GM18502 (cell line): ENCODE results near the gene TRIO.

ENCODE experiments used
- ATAC-seq: cut with Tn5 transposase; IDR thresholded peaks from one replicate; pipeline ENCODE4 v1.9.1; 2021; ENCODE audit warnings: mild to moderate bottlenecking; ENCODE audit not compliant: unreplicated experiment, poor library complexity

The TRIO gene

DNA sequence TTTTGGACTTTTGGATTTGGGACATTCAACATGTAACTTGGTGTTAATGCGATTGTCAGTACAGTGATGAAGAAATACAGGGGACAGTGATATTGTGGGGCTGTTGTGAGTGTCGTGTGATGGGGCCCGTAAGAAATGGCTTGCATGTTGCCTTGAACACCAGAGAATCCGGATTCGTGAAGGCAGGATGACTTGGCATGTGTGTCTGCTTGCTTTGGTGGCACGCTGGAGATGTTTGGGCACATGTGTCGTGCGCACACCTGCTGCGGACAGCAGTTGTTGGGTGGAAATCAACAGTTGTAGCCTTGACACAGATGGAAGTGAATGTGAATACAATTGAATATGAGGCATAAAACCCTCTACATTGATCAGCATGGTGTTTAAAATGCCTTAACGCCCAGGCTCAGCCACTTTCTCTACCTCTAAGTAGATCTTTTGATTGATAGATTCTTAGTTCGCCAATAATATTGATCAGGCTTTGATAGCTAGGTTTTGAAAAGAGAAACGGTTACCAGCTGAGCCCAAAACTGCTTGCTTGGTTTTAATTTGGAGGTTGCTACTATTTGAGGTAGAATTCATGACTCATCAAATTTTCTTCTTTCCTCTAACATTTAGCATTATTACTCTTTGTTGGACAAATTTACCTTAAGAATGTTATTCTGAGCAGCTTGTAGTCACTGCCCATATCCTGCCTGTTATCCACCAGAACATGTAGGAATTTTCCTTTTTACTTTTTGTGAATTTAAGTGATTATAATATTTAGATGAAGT, 94.4 kb downstream of the TRIO start:
- no peak for ATAC-seq

DNA sequence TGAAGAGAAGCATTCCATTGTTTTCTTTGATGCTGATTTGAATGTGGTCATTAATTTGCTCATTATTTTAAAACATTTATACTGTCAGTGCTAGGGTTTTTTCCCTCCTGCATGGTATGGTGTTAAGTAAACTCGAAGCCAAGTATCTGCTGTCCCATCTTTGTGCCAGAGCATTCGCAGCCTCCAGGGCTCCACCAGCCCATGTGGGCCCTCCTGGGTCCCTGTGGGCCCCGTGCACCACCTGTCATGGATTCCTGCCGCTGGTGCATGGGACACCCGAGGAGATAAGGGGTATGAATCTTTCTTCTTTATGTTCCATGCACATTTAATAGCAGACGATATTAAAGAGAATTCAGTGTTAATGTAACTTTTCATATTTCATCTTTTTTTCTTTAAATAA, 95.1 kb downstream of the TRIO start:
- no peak for ATAC-seq

- ATAC-seq, result no peak
These were observed 96.3 kb downstream of the TRIO start for GRCh38 chr5:14239404-14239803.

DNA sequence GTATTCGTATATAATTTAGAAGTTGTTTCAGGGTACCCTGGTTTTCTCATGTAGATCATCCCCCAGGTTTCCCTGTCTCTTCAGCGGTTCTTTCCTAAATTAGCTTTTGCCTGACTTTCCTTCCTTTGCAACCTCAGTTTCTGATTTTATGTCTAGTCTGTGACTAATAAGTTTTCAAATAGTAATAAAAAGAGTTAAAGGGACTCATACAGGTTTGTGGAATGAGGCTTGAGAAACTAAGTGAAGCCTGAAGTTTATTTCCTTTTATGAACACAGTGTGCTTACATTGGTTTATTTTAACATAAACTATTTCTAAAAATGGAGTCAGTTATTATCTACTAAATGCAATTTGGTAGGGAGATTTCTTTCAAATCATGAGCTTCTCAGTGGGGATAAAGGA, 96.8 kb downstream of the TRIO start:
- ATAC-seq, result no peak

- ATAC-seq, result no peak
These were observed 97.2 kb downstream of the TRIO start for GRCh38 chr5:14240359-14240758.

DNA sequence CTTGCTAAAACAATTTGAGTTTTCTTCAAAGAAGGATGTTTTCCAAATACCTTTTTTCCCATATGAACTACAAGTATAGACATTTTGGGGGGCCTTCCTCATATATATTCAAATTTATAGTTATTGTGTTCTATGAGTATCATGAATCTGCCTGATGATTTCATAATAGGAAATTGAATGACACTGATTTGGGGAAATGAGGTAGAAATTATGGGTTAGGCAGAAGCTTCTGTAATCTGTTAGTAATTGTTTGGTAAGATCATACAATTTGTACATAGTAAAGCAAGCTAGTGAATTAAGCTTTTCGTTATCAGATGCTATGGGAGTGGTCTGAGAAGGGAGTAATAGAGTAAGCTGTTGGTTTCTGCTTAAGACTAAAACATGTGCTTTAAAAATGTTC, 98.0 kb downstream of the TRIO start:
- ATAC-seq, result no peak

- ATAC-seq, result no peak
These were observed 99.3 kb downstream of the TRIO start for GRCh38 chr5:14242447-14242846.

DNA sequence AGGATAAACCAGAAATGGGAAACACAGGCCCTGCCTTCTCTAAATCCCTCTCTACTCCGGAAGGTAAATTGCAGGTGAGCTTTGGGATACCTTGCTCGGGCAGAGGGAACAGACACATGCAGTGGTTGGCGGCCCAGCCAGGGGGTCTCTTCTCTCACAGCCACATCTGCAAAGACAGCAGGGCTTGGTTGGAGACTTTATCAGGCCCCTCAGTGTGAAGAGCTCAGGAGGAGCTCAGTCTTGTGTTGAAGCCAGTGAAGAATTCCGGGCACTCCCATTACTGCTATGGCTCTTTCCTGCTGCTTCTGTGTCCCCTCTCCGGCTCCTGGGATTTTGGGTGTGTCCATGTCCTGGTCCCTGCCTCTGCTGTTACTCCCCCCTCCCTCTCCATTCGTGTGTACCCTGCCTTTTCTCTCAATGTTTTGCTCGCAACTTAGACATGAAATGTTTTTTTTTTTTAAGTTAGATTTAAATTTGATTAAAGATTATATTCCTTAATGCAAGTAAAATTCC, 99.8 kb downstream of the TRIO start:
- no peak for ATAC-seq

GRCh38 chr5:14243766-14244165, 100.6 kb downstream of the TRIO start:
- no peak for ATAC-seq

GRCh38 chr5:14244721-14245120, 101.6 kb downstream of the TRIO start:
- no peak for ATAC-seq

- ATAC-seq, result no peak
These were observed 102.2 kb downstream of the TRIO start for GRCh38 chr5:14245132-14245925.

DNA sequence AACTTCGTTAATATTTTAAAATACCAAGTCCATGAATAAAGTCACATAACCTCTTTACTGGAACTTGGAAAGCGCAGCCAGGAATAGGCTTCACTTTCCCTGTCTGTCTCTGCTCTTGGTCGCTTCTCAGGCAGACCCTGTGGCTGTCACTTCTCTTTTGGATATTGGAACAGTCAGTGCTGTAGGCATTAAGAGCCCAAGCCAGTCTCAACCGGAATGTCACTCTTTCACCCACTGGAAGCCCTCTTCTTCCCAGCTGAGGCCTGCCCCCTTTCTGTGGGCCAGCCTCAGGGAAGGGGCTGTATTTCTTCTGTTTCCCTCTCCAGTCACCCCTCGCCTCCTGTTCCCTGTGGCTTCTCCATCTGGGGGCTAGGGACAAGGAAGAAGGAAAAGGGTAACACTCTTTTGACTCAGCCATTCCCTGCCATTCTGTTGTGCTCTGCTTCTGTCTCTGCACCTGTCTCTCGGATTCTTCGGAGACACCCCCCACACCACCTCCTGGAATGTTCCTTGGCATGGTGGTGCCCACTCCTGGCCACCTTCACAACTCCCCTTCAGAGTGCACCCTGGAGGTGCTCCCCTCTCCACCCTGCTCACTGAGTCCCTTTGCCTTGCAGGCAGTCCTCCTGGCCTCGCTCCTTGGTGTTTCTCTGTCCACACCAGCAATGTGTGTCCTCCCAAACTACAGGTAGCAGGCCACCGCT, 103.4 kb downstream of the TRIO start:
- ATAC-seq, result no peak

DNA sequence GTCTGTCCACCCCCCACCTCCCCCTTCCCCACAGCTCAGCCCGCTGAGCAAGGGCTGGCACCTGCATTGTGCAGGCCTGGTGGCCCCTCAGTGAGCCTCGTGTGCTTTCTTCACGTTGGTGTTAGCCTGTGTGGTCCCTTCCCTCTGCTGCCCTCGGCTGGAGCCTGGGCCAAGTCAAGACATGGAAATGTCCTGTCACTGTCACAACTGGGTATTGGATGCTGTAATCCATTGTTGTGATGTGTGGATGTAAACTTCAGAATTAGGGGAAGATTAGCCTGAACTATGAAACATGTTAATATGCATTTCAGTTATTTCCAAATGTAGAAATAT, 103.9 kb downstream of the TRIO start:
- ATAC-seq, result no peak

- no peak for ATAC-seq
These were observed 106.3 kb downstream of the TRIO start for GRCh38 chr5:14249258-14250082.

GRCh38 chr5:14250084-14250695, 107.0 kb downstream of the TRIO start:
- peak; percentile 26 for ATAC-seq

DNA sequence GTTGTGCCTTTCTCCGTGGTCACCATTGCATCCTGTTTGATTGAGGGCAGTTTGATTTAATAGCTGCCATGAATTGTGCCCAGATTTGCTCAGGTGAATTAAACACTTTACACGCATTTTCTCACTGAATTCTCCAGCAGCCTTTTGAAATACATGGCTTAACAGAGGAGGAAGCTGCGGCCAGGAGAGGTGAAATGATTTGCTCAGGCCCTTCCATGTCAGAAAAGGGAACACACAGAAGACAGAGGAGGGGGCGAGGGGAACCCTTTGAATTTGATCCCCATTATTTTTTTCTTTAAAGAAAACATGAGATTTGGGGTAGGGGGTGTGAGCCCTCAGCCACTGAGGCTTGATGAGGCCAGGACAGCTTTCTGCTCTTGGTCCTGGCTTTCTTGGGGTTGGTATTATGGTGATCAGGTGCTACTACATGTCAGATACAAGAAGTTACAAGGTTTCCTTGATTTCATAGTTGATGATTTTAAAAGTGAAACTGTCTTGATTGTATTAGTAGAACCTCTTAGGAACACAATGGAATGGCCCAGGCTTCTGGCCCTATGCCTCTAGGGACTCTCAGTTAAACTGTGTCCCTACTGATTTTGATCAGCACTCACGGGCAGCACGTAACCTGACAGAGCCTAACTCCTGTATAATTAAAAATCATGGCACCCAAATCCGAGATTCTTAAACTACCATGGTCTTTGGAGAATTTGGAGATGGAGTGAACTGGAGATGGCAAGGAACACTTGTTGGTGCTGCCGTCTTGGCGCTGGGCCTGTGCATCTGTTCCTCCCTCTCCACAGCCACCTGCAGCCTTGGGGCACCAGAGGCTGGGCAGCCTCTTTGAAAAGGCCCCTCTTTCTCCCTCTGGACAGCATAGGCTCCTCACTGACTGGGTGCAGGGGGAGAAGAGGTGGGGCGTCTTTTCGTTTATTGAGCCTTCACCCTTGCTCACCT, 107.9 kb downstream of the TRIO start:
- peak; percentile 36 for ATAC-seq

GRCh38 chr5:14251733-14252132, 108.6 kb downstream of the TRIO start:
- ATAC-seq, result peak; percentile 59

DNA sequence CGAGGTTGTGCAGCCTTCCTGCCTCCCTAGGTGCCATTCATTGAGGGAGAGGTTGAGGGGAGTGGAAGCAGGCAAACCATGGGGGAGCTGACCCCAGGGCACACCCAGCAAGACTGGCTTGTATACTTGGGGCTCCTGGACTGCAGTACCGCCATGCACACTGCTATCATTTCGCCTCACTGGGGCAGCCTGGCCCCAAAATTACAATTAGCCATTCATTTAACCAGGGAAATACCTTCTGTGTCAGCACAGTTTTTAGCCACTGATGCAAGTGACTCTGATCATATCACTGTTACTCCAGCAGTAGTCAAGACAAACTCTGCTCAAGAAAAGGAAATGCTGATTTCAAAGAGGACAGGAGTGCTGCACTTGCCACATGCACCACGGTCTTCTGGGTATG, 109.7 kb downstream of the TRIO start:
- ATAC-seq, result no peak

DNA sequence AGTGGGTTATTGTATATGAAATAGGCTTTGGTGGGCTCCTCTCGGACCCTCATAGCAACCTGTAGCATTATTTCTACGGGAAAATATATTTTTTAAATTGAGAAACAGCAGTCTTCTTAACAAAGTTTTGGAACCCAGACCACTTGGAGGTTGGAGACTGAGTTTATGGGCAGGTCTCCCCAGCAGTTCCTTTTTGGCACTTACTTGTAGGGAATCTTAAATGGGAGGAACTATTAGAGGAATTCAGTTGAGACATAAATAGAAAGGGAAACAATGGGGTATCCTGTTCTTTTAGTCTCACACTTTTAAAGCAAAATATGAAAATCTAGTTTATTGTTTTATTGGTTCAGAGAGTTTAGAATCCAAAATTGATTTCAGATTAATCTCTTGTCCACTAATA, 111.5 kb downstream of the TRIO start:
- no peak for ATAC-seq
